HG03196 (cell line): Measurements from ENCODE around the gene IGF1R.

Experiments used
- ATAC-seq: cut with Tn5 transposase; IDR thresholded peaks from one replicate; pipeline ENCODE4 v1.9.1; 2021; ENCODE audit not compliant: unreplicated experiment

IGF1R gene

DNA sequence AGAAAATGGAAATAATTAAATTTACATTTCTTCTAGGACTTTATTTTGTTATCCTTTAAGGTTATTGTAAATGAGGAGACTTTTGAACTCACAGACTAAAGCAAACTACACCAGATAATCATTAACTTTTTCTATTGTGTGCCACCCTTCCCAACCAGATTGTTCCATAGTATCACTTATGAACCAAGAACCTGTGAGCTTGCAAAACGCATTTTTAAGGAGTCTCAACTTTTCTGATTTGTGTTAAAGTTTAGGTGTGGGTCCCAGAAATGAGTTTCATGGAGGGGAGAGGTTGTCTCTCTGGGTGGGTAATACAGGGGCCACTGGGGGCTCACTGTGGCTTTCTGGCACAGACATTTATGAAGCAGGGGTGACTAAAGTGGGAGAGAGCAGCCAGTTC, 75.7 kb downstream of the IGF1R start:
- ATAC-seq = no peak

DNA sequence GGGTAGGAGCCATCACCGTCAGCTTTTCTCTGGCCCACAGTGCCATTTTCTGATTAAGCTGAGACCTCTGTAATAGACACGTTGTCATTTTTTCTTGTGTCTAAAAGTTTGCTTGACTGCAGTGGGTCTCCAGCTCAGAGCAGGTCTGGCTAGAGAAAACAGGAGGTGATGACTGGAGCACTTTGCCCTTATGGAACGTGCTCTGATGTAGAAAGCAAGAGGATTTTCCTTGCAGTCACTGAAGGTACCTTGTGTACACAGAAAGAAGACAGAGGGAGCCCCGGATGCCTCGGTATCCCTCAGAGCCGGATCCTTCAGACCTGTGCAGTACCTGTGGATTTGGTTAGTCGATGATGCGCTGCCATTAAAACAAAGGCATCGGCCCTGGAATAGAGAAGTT, 76.2 kb downstream of the IGF1R start:
- ATAC-seq = no peak

DNA sequence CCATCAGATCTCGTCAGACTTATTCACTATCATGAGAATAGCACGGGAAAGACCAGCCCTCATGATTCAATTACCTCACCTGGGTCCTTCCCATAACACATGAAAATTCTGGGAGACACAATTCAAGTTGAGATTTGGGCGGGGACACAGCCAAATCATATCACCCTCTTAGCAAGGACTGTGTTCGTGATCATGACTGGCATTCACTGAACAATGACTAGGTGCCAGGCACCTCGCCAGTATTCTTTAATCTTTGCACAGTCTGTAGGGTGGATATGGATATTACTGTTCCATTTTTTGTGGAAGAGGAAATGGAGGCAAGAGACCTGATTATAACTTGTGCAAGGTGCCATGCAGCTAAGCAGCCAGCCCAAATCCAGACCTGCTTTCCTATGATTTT, 77.5 kb downstream of the IGF1R start:
- ATAC-seq = no peak

DNA sequence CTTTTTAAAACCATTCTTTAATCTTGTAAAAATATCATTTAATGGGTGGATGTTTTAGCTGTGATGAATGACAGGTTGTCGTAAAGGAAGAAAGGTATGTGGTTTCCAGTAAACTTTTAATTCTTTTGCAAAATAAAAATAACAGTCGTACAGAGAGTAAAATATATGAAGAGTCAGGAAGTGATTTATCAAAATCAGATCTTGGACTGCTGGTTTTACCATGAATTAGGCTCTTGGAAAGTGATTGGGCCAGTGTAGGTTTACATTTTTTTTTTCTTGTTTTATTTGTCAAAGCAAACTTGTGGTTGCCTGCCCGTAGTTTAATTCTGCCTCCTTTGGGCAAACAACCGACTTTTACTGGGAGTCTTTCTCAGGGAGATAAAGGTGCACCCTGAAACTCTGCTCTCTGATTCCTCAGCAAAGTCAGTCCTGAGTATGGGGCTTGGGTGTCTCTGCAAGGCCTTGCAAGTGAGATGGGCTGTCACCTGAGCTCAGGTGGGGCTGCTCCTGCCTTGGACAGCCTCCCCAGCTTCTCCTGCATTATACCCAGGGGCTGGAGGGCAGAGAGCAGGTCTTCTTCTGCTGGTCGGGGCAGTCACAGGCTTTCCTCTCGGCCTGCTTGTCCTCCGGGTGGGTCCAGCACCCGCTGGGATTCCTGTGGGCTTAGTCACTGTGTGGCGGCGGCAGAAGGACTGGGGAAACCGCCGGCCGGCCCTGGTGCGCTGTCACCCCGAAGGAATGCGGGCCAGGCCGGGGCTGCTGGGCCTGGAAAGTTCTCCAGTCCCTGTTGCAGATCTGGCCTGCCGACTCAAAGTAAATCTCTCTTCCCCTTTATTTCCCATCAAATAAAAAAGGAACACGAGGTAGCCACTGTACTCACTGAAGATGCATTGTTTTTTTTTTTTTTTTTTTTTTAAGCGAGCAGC, 79.0 kb downstream of the IGF1R start:
- no peak for ATAC-seq

DNA sequence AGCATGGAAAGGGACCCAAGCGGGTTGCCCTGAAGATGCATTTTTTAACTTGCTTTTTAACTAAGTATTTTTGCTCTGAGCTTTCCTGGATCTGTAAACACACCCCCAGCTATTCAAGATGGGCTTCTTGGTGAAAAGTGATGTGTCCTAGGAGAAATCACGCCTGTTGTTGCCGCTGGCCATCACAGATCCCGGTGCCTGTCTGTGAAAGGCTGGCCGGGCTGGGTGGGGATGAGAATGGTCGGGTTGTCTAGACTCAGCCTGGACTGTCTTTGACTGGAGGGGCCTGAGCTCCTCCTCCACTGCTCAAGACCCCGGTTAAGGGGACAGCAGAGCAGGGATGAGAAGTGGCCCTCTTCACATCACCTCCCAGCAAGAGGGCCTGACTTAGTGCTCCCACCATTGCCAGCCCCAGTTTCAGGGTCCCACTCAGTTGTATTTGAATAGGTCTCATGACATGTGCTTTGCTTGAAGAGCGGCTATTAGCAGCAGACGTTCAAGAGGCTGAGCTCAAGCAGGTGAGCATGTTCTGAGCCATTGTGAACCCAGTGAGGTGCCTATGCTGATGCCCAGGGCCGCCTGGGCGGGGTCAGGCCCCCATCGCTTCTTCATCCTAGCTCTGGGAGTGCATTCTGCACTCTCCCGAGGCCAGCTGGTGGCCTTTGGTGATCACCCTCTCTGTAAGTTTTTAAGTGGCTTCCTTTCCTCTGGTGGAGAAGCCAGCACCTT, 79.9 kb downstream of the IGF1R start:
- no peak for ATAC-seq

DNA sequence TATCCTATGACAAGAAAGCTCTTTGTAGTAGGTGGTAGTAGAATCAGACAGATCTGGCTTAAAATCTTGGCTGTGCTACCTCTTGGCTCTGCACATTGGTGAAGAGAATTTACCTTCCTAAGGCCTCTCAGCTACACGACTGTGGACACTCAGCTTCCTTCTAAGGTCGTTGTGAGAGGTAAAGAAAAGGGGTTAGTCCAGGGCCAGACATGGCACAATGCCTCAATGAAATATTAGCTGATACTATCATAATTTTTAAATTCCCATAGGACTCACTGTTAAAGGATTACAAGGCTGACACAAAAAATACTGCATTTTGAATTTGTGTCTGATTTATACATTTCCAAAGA, 80.4 kb downstream of the IGF1R start:
- no peak for ATAC-seq

DNA sequence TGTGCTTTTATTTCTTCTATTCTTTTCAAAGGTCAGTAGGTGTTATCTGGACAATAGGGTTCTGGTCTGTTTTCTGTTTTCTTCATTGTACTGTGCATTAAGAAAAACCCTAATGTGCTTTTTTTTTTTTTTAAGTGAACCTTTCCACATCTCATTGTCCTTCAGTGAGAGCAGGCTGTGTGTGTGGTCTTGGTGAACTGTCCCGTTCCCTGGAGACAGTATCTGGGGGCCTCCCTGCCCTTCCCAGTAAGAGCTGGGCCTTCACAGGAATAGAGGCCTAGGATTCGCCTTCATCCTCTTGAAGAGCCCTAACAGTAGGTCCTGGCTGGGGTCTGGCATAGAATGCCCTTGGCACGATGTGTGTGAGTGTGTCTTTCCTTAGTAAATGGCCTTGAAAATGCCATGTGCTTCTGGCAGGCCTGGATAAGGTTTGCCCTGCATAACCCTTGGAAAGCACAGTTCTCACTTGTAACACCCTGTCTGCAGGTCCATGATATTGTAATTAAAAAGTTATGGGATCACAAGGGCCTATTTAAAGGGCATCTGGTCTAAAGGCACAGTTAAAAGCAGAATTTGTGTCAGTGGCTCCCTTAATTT, 81.2 kb downstream of the IGF1R start:
- no peak for ATAC-seq

DNA sequence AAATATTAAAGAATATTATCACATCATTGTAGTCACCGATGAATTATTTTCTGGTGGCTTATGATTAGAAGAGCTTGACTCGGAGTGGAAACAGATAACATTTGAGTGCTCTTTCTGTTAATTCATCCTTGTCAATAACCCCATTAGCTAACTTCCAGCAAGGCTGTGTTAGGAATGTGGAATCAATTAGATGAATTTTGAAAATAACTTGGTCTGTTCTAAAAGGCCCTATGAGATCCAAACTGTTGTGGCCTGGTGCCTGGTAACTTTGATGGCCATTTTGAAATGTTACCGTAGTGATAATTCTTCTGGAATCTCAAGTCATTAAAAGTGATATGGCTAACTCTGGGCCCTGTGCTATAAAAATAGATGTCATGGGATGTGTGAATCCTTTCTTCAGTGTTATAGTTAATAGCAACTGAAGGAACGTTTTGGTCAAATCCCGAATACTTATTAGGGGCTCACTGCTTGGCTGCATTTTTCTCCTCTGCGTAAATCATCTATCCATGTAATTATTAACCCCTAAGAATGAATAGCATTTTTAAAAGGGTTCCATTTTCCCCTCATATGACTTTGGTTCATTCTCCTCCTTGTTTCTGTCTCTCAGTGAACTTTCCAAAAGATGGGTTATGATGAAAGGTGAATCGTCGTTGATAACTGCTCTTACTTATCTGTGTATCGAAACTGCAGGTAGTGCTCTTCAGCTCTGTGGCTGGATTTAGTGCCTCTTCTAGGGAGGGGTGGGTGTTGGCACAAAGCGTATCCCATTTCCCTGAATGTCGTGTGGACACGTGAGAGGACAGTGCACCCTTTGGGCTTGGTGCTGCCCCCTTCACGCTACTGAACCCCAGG, 82.7 kb downstream of the IGF1R start:
- ATAC-seq = no peak

DNA sequence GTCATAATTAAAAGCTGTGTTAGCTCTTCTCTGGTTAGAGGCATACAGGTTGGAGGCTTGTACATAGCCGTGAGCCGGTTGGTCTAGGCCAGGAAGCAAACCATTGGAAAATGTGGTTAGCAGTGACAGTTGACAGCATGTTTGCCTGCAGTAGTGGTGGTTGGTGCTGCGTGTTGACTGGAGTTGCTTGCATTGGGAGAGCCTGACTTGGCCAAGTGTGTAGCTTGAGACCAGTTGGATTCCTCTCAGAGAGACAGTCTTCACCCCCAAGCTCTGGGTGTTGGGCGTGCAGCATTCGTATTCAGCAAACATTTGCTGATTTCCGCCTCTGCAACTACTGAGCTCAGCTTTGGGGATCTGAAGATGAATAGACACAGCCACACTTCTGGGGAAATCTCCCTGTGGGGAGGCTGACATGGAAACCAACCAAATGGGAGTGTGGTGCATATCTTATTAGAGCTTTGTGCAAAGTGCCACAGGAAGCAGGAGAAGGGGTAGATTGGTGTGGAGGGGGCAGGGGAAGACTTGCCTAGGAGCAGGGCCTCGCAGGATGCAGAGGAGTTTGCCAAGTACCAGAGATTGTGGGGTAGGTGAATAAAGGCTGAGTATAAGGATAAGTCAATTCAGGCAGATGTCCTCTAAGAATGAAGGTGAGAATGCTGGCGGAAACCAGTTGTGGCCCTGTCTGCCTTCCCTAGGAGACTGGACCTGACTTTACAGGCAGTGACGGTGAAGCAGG, 83.5 kb downstream of the IGF1R start:
- no peak for ATAC-seq

DNA sequence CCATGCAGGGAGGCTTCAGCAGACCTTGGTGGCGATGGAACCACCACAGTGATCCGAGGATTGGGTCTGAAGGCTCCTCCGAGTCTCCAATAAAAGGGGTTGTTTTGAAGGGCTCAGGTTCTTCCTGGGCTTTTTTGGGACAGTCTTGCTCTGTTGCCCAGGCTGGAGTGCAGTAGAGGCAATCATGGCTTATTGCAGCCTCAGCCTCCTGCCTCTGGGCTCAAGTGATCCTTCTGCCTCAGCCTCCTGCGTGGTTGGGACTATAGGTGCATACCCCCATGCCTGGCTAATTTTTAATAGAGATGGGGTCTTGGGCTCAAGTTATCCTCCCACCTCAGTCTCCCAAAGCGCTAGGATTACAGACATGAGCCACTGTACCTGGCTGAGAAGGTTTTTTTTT, 84.8 kb downstream of the IGF1R start:
- ATAC-seq = no peak

DNA sequence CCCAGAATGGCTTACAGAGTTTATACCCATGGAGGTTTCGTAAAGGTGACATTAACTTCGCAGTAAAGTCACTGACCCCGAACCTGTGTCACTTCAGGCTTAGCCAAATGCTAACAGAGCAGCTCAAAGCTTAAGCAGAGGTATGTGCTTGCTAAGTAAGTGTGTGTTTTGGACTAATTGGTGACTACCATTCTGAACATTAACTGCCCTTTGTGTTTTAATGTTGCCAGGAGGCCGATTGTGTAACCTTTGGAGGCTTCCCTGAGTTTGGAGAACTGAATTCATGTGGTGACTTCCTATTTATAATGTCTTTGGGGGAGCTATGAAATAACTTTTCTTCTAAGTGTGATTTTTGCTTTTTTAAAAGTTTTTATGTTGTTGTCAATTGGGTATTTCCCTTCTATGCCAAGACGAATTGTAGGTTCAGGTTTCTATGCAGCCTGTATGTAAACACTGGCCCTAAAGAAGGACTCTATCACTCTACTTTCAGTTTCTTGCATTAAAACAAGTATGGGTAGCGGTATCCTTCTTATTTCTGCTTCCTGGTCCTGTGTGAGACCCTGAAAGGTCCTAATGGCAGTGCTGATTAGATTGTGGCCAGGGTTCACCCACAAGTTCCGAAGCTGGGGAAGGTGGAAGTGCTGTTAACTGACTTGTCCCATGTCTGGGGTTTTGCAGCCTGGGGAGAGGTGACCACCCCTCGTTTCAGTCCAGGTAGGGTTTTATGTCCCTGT, 86.3 kb downstream of the IGF1R start:
- no peak for ATAC-seq

DNA sequence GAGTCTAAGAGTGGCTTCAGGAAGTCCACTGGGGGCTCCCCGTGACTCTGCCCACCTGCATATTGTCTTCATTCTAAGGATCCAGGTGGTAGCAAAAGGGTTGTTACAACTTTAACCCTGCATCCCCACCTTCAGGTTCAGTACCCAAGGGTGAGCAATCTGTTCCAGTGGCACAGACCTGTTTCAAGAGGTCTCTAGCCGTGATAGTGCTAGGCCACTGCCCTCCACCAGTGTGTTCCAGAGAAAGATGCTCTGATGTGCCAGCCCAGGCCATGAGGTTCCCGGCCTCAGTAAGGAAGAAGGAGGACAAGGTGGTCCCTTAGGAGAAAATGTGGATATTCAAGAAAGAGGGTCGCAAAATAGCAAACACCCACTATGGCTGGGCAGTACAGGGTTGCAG, 87.0 kb downstream of the IGF1R start:
- no peak for ATAC-seq

DNA sequence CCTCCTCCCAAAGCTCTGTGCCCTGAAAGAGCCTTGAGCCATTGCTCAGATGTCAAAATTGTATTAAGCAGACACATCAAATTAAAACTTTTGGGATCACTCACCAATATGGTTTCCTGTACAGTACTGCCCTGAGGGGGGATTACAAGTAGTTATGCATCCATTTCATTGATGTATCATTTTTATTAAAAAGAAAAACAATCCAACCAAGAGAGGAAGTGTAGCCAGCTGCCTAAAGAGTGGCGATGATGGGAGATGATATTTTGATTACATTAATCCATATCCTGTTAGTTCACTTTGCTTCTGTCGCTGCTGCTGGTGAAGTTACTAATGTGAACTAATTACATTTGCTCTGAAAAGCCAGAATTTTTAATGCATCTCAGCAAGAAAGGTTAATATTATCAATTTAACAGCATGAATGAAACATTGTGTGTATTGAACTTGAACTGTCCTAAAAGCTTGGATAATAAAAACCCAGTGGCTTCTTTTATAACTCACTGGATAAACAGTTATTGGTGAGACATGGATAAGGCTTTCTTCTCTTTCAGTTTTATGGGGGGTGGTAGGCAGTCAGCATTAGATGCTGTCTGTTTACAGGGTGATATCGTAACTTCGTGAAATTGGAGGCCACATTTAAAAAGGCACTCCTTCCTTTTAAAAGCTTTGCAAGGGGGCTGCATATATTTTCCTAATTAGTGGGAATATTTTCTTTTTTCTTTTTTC, 87.7 kb downstream of the IGF1R start:
- no peak for ATAC-seq

DNA sequence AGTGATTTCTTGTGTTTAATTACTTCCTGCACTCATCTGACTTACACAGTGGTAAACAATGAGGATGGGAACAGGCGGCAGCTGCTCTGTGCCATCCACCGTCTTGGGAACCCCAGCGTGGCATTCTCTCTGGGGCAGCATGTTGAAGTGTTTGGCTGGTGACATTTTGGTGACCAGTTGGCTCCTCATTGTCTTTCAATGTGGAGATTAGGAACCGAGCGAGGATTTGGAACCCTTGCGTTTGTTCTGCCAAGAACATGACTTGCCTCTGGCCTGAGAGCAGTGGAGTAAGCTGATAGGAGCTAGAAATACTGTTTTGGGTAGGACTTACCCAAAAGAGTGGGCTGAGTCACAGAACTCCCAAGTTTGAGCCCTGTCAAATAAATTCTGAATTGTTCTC, 88.8 kb downstream of the IGF1R start:
- no peak for ATAC-seq

DNA sequence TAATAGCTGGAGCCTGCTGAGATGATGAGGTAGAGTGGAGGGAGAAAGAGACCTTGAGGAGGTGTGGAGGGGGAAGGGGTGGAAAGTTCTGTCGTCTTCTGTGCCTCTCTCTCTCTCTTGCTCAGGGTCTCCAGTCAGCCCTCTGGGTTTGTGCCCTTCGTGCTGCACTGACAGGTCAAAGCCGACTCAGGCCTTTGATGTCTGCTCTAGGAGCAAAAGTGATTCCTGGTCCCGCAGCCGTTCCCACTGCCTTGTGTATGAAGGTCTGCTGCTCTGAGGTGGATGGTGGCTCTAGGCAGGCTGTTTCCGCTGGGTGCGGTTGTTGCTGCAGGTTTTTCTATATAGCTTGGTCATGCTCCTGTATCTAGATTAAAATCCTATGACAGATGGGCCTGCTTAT, 89.4 kb downstream of the IGF1R start:
- no peak for ATAC-seq

DNA sequence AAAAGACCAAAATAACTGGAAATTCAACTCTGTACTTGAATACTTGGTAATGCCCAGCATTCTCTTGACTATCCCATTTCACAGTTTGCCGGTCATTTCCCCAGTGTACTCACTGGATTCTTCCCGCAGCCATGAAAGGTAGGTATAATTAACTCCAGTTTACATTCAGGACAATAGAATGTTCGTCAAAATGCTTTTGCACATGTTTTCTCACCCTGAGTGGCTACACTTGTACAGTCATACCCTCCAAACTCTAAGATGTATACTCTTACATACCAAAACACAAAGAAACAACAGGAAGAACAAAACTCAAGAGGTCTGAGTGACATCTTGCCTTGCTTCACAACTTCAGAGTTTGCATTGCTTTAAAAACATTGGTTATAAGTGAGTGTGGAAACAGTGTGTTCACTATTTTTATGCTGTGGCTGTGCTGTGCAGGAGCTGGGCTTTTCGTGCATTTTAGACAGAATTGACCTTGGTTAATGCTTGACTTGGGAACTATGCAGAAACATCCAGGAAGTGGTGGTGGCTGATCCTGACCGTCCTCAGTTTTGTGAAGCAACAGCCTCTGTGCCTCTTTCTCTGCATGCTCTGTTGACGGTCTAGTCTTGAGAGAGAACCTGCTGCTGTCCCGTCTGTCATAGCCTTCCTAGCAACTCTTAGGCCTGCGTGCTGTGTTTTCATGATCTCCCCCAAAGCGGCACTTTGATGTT, 90.5 kb downstream of the IGF1R start:
- ATAC-seq = no peak

DNA sequence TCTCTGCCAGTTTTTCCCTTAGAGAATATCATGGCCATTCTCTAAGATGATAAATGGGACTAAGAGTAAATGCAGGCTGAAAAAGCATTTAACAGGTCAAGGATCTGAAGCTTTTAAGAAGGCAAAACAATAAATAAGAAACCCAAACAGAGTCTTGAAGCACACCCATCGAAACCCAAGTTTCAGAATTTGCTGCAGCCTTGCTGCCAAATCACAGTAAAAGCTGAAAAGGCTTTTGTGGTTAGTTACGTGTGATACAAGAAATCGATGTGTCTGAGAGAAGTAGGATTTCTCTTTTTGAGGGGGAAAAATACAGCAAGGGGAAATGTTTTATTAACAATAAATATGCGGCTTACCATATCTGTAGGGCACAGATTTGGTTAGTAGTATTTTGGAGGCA, 92.0 kb downstream of the IGF1R start:
- no peak for ATAC-seq

DNA sequence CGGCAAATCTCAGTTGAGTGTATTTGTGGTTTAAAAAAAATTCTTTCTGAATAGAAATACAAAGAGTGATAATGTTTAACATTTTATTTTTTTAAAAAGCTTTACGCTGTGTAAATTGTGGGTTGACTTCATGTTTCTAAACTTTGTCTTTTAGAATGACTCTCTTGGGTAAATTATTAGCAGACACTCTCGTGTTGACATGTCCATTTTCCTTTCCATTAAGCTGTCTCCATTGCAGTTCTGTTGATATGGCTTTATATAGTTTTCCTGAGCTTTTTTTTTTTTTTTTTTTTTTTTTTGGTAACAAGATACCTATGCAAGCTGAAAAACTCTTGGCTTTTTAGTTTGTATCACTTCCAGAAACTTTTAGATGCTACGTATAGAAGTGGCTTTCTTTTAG, 92.6 kb downstream of the IGF1R start:
- no peak for ATAC-seq

DNA sequence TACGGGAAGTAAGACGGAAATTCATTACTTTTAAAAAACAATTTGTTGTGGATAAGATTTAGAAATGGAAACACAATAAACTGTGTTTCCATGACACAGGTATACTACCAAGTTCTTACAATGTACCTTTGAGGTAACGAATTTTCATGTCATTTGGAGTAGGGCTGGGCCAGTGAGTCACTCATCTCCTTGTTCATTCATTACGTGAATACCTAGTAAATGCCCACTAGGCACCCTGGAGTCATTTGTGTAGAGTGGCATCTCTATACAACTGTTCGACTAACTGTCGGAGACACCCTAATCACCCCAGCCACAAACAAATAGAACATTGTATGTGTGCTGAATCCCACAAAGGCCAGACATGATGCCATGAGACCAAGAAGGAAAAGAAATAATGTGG, 94.8 kb downstream of the IGF1R start:
- ATAC-seq = no peak
